GM23248 (cell line): ENCODE data around the gene OSGIN1.

ENCODE experiments used
- EZH2 ChIP-seq: fragments of 200-600 bp; sonication (generic); IDR thresholded peaks from 2 replicates; pipeline ENCODE4 v1.6.1; 2018; ENCODE audit warnings: antibody characterized with exemption, mild to moderate bottlenecking; ENCODE audit not compliant: insufficient read depth, poor library complexity, severe bottlenecking
- EZH2phosphoT487 ChIP-seq: fragments of 200-600 bp; sonication (generic); IDR thresholded peaks from 2 replicates; pipeline ENCODE4 v1.6.1; 2018; ENCODE audit warnings: antibody characterized with exemption, moderate library complexity, mild to moderate bottlenecking, low read depth; ENCODE audit not compliant: insufficient read depth

GRCh38 chr16:84007520-84007919 lies 54.5 kb downstream of the OSGIN1 start:
- TF ChIP-seq EZH2 (no peak), EZH2phosphoT487 (no peak)
